HL-60 (cell line): ENCODE results near the gene NRXN3.

Experiments
- CTCF ChIP-seq: IDR thresholded peaks from one replicate; pipeline ENCODE4 v1.5.1; 2011; ENCODE audit warnings: low read length, control low read depth, inconsistent platforms; ENCODE audit not compliant: insufficient read depth
- GABPA ChIP-seq: IDR thresholded peaks from 2 replicates; pipeline ENCODE4 v1.6.1; 2012; ENCODE audit warnings: low read depth
- POLR2AphosphoS5 ChIP-seq: IDR thresholded peaks from 2 replicates; pipeline ENCODE4 v1.6.1; 2012; ENCODE audit warnings: low read depth

DNA sequence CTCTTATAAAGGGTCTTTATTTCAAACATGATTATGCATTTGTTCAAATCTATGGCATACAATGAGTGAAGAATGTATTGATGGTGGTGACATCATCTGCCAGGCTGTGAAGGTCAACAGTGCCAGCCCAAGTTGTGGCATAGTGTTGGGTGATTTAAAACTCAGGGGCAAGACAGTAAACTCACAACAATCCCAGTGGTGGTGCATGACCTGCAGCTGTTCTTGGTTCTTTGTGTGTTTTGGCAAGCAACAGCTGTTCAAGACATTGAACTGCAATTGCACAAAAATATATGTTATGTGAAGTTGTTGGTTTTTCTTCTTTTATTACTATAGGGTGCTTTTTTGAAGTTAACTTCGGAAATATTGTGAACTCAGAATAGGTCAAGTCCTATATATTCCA is 851.6 kb downstream of the NRXN3 start:
- TF ChIP-seq POLR2AphosphoS5 (no peak), CTCF (no peak), GABPA (no peak)
